CD14-positive monocyte (primary cell): Measurements from ENCODE around the gene SUSD6. TPM values are rescaled to one million over a fixed set of nuclear protein-coding genes. Genes with fewer than 3 reads are reported as not detected.

ENCODE experiments used
- DNase-seq, 3 donors: peaks; one replicate each; pipeline ENCODE4 v3.0.0-alpha.2; 2011 to 2022
- H2AFZ ChIP-seq: 2 replicates; pipeline ENCODE4 v1.6.0; 2012; ENCODE audit warnings: mild to moderate bottlenecking, low read depth, low read length, inconsistent platforms; ENCODE audit not compliant: insufficient read depth, poor library complexity, severe bottlenecking
- H3K27ac ChIP-seq, 2 donors: 1 replicate in 1 of 2; 2 replicates in 1 of 2; pipeline ENCODE4 v1.5.1; 2012 to 2013; ENCODE audit warnings: low read length in 2 of 2, control low read depth in 1 of 2, inconsistent platforms in 1 of 2, low read depth in 1 of 2, mild to moderate bottlenecking in 1 of 2
- H3K27me3 ChIP-seq, 2 donors: one replicate each; pipeline versions ENCODE4 v1.6.0 to v1.6.1; 2011 to 2013; ENCODE audit warnings: low read length in 2 of 2; ENCODE audit not compliant: control insufficient read depth in 2 of 2, insufficient read depth in 2 of 2
- H3K36me3 ChIP-seq, 2 donors: replicated peaks in 1 of 2; 1 replicate in 1 of 2; 2 replicates in 1 of 2; pipeline versions ENCODE4 v1.5.1 to v1.6.1; 2012 to 2013; ENCODE audit warnings: low read length in 2 of 2, control low read depth in 1 of 2, inconsistent platforms in 1 of 2, mild to moderate bottlenecking in 1 of 2; ENCODE audit not compliant: insufficient read depth in 2 of 2, control insufficient read depth in 1 of 2
- H3K4me1 ChIP-seq, 2 donors: 1 replicate in 1 of 2; 2 replicates in 1 of 2; pipeline versions ENCODE4 v1.5.1 to v1.6.1; 2012 to 2013; ENCODE audit warnings: low read length in 2 of 2, control low read depth in 1 of 2, inconsistent platforms in 1 of 2, mild to moderate bottlenecking in 1 of 2, moderate library complexity in 1 of 2; ENCODE audit not compliant: insufficient read depth in 2 of 2, control insufficient read depth in 1 of 2
- H3K4me2 ChIP-seq: replicated peaks from 2 replicates; pipeline ENCODE3; 2012; ENCODE audit warnings: low read length, moderate library complexity, mild to moderate bottlenecking; ENCODE audit not compliant: poor library complexity, severe bottlenecking; ENCODE audit errors: extremely low read depth
- H3K4me3 ChIP-seq, 3 experiments: fragments of 200-600 bp in 1 of 3; sonication (generic) in 1 of 3; replicated peaks in 1 of 3; 1 replicate in 2 of 3; 2 replicates in 1 of 3; pipeline ENCODE4 v1.5.1; 2011 to 2013; ENCODE audit warnings: low read length in 3 of 3, mild to moderate bottlenecking in 3 of 3, control low read depth in 2 of 3, low read depth in 2 of 3, inconsistent platforms in 1 of 3, moderate library complexity in 1 of 3
- H3K79me2 ChIP-seq: 2 replicates; pipeline ENCODE4 v1.6.0; 2012; ENCODE audit warnings: mild to moderate bottlenecking, control low read depth, inconsistent platforms, low read length, moderate library complexity; ENCODE audit not compliant: insufficient read depth
- H3K9ac ChIP-seq: 2 replicates; pipeline ENCODE4 v1.6.0; 2017; ENCODE audit warnings: low read length, mild to moderate bottlenecking; ENCODE audit not compliant: insufficient read depth, poor library complexity, severe bottlenecking
- H3K9me3 ChIP-seq, 2 donors: replicated peaks in 1 of 2; 1 replicate in 1 of 2; 2 replicates in 1 of 2; pipeline versions ENCODE4 v1.5.1 to v1.6.1; 2012 to 2013; ENCODE audit warnings: low read length in 2 of 2, control low read depth in 1 of 2; ENCODE audit not compliant: control insufficient read depth in 1 of 2, insufficient read depth in 1 of 2
- H4K20me1 ChIP-seq: 2 replicates; pipeline ENCODE4 v1.6.0; 2012; ENCODE audit warnings: mild to moderate bottlenecking, low read length, control low read depth, moderate library complexity; ENCODE audit not compliant: insufficient read depth
- H3K27ac Mint-ChIP-seq, 7 donors: one replicate each; pipeline ENCODE4 v1.8.0; 2020; ENCODE audit warnings: mild to moderate bottlenecking in 7 of 7, mixed read lengths in 7 of 7, moderate library complexity in 6 of 7, inconsistent platforms in 2 of 7
- H3K27me3 Mint-ChIP-seq, 3 donors: one replicate each; pipeline ENCODE4 v1.8.0; 2021 to 2022; ENCODE audit warnings: low read depth in 3 of 3, mild to moderate bottlenecking in 3 of 3, mixed read lengths in 3 of 3, moderate library complexity in 3 of 3, inconsistent platforms in 1 of 3
- H3K36me3 Mint-ChIP-seq, 2 donors: one replicate each; pipeline ENCODE4 v1.8.0; 2020; ENCODE audit warnings: mixed read lengths in 2 of 2, inconsistent platforms in 1 of 2, mild to moderate bottlenecking in 1 of 2
- H3K4me1 Mint-ChIP-seq: one replicate; pipeline ENCODE4 v1.8.0; 2020; ENCODE audit warnings: mild to moderate bottlenecking, mixed read lengths
- H3K4me3 Mint-ChIP-seq, 2 donors: one replicate each; pipeline ENCODE4 v1.8.0; 2020; ENCODE audit warnings: mild to moderate bottlenecking in 2 of 2, mixed read lengths in 2 of 2, moderate library complexity in 1 of 2
- H3K9me3 Mint-ChIP-seq, 7 donors: one replicate each; pipeline ENCODE4 v1.8.0; 2020 to 2022; ENCODE audit warnings: mixed read lengths in 7 of 7, mild to moderate bottlenecking in 6 of 7, moderate library complexity in 6 of 7, inconsistent platforms in 2 of 7
- WGBS: methylation state at CpG from one replicate; pipeline ENCODE4 v1.1.5; 2013; ENCODE audit warnings: missing lambda C conversion rate; ENCODE audit not compliant: insufficient coverage; 5-methylcytosine and 5-hydroxymethylcytosine counted together
- intact Hi-C, 2 donors: fragments of 100-400 bp; cut with micrococcal nuclease; formaldehyde crosslinking; loops; one replicate each; pipeline versions ENCODE4 v1.15.0 to v1.15.1; 2023
- polyA plus RNA-seq, 3 donors: library from polyadenylated mRNA; depleted of rRNA in 1 of 3; unstranded in 2 of 3; stranded (reverse) in 1 of 3; fragments of 300-500 nt in 2 of 3; fragments of >200 nt in 1 of 3; fragmentation: Illumina TruSeq in 2 of 3; gene quantifications; 1 replicate in 2 of 3; 2 replicates in 1 of 3; pipeline ENCODE4 v1.2.3, GENCODE V29; 2012 to 2021
- TF ChIP-seq, protein P1 (sequence below): fragments of 200-600 bp; IDR thresholded peaks from one replicate; pipeline ENCODE4 v1.8.0; 2022; ENCODE audit warnings: antibody characterized with exemption, mild to moderate bottlenecking

SUSD6 gene
- polyA plus RNA-seq, 3 donors, result 17.3 to 81.8 (median 30.1) TPM

DNA sequence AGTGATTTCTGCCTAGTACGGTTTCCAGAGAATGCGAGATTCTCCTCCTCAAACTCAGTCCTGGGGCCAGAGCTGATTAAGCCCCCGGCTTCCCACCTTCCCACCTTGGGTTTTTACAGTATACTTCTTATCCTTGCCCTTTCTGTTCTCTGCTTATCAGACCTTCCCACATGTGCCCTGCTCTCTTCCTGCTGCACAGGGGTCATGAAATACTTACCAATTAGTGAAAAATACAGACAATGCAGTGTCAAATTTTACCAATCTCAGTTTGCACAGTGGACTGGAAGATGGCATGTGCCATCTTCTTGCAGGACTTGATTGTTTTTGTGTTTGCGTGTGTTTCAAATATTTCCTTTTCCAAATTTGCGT lies 14.7 kb downstream of the SUSD6 start:
- Histone ChIP-seq H3K27ac (peak overlapping the region; percentile 53 to 67), H4K20me1 (peaks cover 100% of the 10 kb centered on the region), H3K27me3 (no peaks in the 10 kb centered on the region), H3K4me1 (peaks cover 44 to 57% of the 10 kb centered on the region in 2 donors), H3K9ac (no peak overlapping the region), H3K79me2 (peaks cover 100% of the 10 kb centered on the region), H3K4me2 (no peak overlapping the region), H3K36me3 (peaks cover 0 to 4% of the 10 kb centered on the region in 2 donors), H2AFZ (no peak overlapping the region), H3K9me3 (no peaks in the 10 kb centered on the region), H3K4me3 (no peak overlapping the region)
- no peak for DNase-seq
- Mint-ChIP-seq H3K27me3 (peaks cover 0 to 2% (median 0%) of the 10 kb centered on the region in 3 donors), H3K4me1 (peaks cover 76% of the 10 kb centered on the region), H3K4me3 (no peak overlapping the region), H3K27ac (peak overlapping the region in 5 of 7 donors; percentile 78 to 92 (median 85)), H3K9me3 (peaks cover 0 to 2% (median 0%) of the 10 kb centered on the region in 7 donors), H3K36me3 (peaks cover 21 to 24% of the 10 kb centered on the region in 2 donors)
- TF ChIP-seq, protein P1, sequence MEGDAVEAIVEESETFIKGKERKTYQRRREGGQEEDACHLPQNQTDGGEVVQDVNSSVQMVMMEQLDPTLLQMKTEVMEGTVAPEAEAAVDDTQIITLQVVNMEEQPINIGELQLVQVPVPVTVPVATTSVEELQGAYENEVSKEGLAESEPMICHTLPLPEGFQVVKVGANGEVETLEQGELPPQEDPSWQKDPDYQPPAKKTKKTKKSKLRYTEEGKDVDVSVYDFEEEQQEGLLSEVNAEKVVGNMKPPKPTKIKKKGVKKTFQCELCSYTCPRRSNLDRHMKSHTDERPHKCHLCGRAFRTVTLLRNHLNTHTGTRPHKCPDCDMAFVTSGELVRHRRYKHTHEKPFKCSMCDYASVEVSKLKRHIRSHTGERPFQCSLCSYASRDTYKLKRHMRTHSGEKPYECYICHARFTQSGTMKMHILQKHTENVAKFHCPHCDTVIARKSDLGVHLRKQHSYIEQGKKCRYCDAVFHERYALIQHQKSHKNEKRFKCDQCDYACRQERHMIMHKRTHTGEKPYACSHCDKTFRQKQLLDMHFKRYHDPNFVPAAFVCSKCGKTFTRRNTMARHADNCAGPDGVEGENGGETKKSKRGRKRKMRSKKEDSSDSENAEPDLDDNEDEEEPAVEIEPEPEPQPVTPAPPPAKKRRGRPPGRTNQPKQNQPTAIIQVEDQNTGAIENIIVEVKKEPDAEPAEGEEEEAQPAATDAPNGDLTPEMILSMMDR, result no peak
- intact Hi-C loops, result no loop called here
- WGBS, result 0% methylated on average over 1 of the region's 5 CpGs

DNA sequence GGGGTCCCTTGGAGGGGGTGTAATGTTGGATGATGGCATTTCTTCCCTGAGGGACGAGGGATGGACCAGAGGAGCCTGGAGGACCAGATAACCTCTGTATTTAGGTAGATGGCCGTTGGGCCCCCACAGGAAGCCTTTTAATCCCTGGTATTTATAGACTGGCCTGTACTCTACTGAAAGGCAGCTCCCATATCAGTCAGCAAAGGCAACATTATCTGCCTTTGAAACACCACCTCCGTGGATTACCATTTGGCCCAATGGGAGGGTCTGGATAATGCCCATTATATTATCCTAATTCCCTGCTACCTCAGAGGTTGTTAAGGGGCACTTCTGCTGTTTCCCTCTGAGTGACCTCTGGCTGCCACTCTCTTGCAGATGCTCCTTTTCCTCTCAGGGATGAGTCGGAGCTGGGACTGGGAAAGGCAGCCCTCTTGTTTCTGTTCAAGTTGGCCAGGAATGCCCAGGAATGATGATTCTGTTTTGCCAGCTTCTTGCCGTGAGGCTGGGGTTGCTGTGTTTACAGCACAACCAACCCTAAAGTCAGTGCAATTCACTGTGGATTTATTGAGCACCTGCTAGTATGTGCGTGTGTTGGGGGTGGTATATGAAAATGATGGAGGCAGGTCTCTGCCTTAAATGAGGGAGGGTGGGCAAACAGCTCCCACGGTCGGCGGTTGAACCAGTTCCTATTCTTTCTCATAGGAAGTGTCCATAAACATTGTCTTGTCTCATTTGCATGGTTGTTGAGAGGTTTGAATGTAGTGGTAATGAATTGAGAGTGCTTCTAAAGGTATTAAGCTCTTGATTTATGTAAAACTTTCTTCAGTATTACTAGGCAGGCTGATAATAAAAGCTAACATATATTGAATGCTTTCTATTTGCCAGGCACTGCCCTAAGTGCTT lies 18.1 kb downstream of the SUSD6 start:
- intact Hi-C loops, result no loop called here
- no peak overlapping the region for H3K4me2 ChIP-seq

More for the DNA sequence above, 18.1 kb downstream of the SUSD6 start:
- H3K27ac ChIP-seq, result peak overlapping the region in 1 of 2 donors; percentile 10
- WGBS, result 95% methylated on average over 4 of the region's 9 CpGs
- H2AFZ ChIP-seq, result no peak overlapping the region
- no peak for DNase-seq
- no peaks in the 10 kb centered on the region for H3K9me3 ChIP-seq
- Mint-ChIP-seq H3K4me1 (peaks cover 90% of the 10 kb centered on the region), H3K27me3 (peaks cover 0 to 2% (median 0%) of the 10 kb centered on the region in 3 donors), H3K9me3 (peaks cover 0 to 2% (median 0%) of the 10 kb centered on the region in 7 donors), H3K27ac (peak overlapping the region in 3 of 7 donors; percentile 24 to 83 (median 67)), H3K4me3 (peak overlapping the region in 1 of 2 donors; percentile 31), H3K36me3 (peaks cover 32 to 37% of the 10 kb centered on the region in 2 donors)
- H3K79me2 ChIP-seq, result peaks cover 100% of the 10 kb centered on the region
- no peaks in the 10 kb centered on the region for H3K27me3 ChIP-seq
- TF ChIP-seq, protein P1, result no peak
- no peaks in the 10 kb centered on the region for H3K36me3 ChIP-seq
- H3K4me3 ChIP-seq, result no peak overlapping the region
- H4K20me1 ChIP-seq, result peaks cover 100% of the 10 kb centered on the region
- peaks cover 63 to 76% of the 10 kb centered on the region in 2 donors for H3K4me1 ChIP-seq
- H3K9ac ChIP-seq, result no peak overlapping the region
